GM12874 (cell line): Measurements from ENCODE around the gene PTCD2.

ENCODE experiments used
- CTCF ChIP-seq: IDR thresholded peaks from 2 replicates; pipeline ENCODE4 v1.5.1; 2011; ENCODE audit warnings: low read depth, mild to moderate bottlenecking, control low read depth, low read length, moderate library complexity; ENCODE audit not compliant: insufficient read depth

Gene PTCD2

GRCh38 chr5:72400950-72401349, 80.8 kb downstream of the PTCD2 start:
- no peak for TF ChIP-seq CTCF

DNA sequence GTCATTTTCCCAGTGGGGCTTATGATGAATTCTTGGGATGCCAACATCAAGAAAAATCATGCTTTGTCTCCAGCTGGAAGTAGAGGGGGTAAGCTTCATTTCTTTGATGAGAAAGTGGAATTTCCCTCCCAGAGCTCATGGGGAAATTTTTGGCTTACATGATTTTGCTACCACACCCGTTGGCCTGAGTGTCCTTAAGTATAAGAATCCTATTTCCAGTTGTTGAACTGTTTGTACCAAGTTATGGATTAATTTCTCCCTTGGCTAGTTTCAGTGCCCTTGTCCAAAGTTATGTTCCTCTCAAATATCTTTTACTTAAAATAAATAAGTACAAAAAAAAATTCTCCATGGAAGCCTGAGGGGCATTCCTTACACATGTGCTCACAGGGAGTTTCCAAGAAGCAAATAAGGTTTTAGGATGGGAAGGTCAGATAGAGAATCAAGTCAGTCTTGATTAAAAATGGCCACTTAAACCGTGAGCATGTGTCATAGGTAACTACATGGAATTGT, 82.3 kb downstream of the PTCD2 start:
- no peak for TF ChIP-seq CTCF

GRCh38 chr5:72402959-72403628, 82.9 kb downstream of the PTCD2 start:
- TF ChIP-seq CTCF, result peak; percentile 35; the same call in 1 of the 2 replicates

- TF ChIP-seq CTCF, result no peak
Observed at GRCh38 chr5:72407078-72407477, 86.9 kb downstream of the PTCD2 start.

- TF ChIP-seq CTCF, result no peak
Observed at GRCh38 chr5:72407541-72407940, 87.4 kb downstream of the PTCD2 start.

DNA sequence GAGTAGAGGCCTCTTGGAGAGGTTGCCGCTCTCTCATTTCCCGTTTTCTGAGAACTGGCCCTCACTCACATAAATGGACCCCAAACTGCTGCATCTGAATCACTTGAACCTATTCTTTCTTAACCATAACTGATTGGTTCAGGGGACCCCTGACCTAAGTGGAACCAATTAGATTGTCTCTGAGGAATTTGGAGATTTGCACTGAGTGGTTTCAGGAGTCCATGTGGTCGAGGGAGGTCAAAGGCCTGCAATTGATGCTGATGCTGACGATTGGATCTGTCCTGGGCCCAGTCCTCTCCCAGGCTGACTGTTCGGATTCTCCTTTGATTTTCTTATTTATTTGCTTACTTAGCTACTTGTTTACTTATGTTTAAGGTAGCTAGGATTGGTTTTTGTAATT, 88.0 kb downstream of the PTCD2 start:
- TF ChIP-seq CTCF, result no peak

DNA sequence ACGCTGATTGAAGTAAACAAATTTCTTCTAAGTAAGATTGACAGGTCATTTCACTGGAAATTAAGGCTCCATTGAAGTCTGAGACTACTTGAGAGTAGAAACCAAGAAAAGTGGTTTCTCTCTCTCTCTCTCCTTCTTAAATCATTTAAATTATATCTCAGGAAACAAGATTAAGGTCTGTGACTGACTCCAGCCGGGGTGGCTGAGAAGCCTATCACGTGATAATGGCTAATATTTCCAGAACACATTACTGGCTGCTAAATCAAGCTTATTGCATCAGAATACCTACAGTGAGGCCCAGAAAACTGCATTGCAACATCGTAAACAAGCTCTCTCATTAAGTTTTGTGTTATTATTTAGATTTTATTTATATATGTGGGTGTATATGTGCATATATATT, 88.4 kb downstream of the PTCD2 start:
- no peak for TF ChIP-seq CTCF
